Activated CD4-positive, alpha-beta memory T cell treated with anti-CD3 and anti-CD28 coated beads, Interleukin-2, amount 10 ng/mL, durations not matched to agents 7 days and 5 days (primary cell): Measurements from ENCODE around the gene ADAM12. TPM values are rescaled to one million over a fixed set of nuclear protein-coding genes. Genes with fewer than 3 reads are reported as not detected.

Experiments used
- CTCF ChIA-PET: fragments of 350-600 bp; sonication (Branson Sonifier 250); formaldehyde crosslinking; loops from one replicate; lab custom pipeline; 2021; ENCODE audit warnings: antibody characterized with exemption, inconsistent platforms; lab: Charles Lee
- POLR2A ChIA-PET: fragments of 350-600 bp; sonication (Branson Sonifier 250); formaldehyde crosslinking; loops from one replicate; lab custom pipeline; 2021; ENCODE audit warnings: antibody characterized with exemption; lab: Charles Lee
- DNase-seq: peaks from one replicate; pipeline ENCODE4 v3.0.0-alpha.2; 2020
- H3K27ac Mint-ChIP-seq: one replicate; pipeline ENCODE4 v1.8.0; 2021; ENCODE audit warnings: mild to moderate bottlenecking, mixed read lengths
- H3K27me3 Mint-ChIP-seq: one replicate; pipeline ENCODE4 v1.8.0; 2021; ENCODE audit warnings: mixed read lengths
- H3K36me3 Mint-ChIP-seq: one replicate; pipeline ENCODE4 v1.8.0; 2021; ENCODE audit warnings: low read depth, mixed read lengths
- H3K4me1 Mint-ChIP-seq: one replicate; pipeline ENCODE4 v1.8.0; 2021; ENCODE audit warnings: mixed read lengths
- H3K4me3 Mint-ChIP-seq: one replicate; pipeline ENCODE4 v1.8.0; 2021; ENCODE audit warnings: mild to moderate bottlenecking, mixed read lengths
- H3K9me3 Mint-ChIP-seq: one replicate; pipeline ENCODE4 v1.8.0; 2021; ENCODE audit warnings: mixed read lengths
- total RNA-seq, 2 experiments: library from RNA; stranded (reverse); gene quantifications; one replicate each; pipeline ENCODE4 v1.2.3, GENCODE V29; 2021

Gene ADAM12
- total RNA-seq, 2 experiments from 2014 or later, result 1.2 to 1.3 TPM

DNA sequence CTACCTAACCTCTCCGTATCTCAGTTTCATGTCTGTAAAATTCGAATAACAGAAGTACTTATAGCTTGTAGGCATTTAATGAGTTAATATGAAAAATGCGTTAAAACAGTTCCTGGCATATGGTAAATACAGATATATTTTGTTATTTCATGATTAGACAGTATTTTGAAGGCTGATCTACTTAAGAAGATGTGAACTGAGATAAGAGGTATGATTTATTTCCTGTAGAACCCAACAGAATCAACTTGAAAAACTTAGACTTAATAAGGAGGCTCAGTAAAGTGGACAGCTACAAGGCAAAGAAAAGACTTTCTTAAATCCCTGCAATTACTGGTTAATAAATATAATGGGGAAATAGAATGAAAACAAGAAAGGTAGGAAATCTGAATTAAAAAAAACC, 388.6 kb downstream of the ADAM12 start:
- H3K36me3 Mint-ChIP-seq, result no peaks in the 10 kb centered on the region
- no peak overlapping the region for H3K4me3 Mint-ChIP-seq
- DNase-seq, result no peak
- CTCF ChIA-PET, result no interaction called here
- H3K9me3 Mint-ChIP-seq, result no peaks in the 10 kb centered on the region
- POLR2A ChIA-PET, result no interaction called here
- H3K4me1 Mint-ChIP-seq, result peaks cover 5% of the 10 kb centered on the region
- peak overlapping the region; percentile 12 for H3K27ac Mint-ChIP-seq
- H3K27me3 Mint-ChIP-seq, result peaks cover 5% of the 10 kb centered on the region

DNA sequence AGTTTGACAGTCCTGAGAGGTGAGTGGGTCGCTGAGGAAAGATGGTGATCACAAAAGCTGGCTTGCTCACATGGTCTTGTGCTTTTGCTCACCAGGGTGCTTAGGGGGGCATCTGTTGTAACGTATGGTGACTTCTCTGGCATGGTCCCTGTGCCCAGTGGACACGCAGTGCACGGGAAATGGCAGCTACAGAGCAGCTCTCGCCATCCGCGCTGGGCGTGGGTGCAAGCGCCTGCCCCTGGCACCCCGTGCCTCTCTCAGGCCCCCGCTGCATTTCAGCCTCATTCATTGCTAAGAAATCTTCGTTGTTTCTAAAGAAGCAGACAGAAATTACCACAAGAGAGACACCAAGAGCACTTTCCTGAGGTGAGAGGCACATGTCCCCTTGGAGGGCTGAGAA, 390.7 kb downstream of the ADAM12 start:
- POLR2A ChIA-PET, result no interaction called here
- Mint-ChIP-seq H3K4me3 (peak overlapping the region; percentile 5), H3K36me3 (no peaks in the 10 kb centered on the region), H3K27me3 (peaks cover 3% of the 10 kb centered on the region), H3K9me3 (no peaks in the 10 kb centered on the region), H3K4me1 (peaks cover 5% of the 10 kb centered on the region), H3K27ac (peak overlapping the region; percentile 18)
- CTCF ChIA-PET, result interaction anchor here (0.6 kb wide), 1 partner anchor 1928 kb away, joined by 3 read pairs; no protein-coding TSS in a partner anchor
- DNase-seq, result no peak

- no peak for DNase-seq
- peaks cover 3% of the 10 kb centered on the region for H3K27me3 Mint-ChIP-seq
- POLR2A ChIA-PET, result no interaction called here
- peaks cover 5% of the 10 kb centered on the region for H3K4me1 Mint-ChIP-seq
- H3K9me3 Mint-ChIP-seq, result no peaks in the 10 kb centered on the region
- CTCF ChIA-PET, result interaction anchor here (1.1 kb wide), 1 partner anchor 15 kb away, joined by 3 read pairs; no protein-coding TSS in a partner anchor
- no peak overlapping the region for H3K4me3 Mint-ChIP-seq
- no peaks in the 10 kb centered on the region for H3K36me3 Mint-ChIP-seq
- no peak overlapping the region for H3K27ac Mint-ChIP-seq
These were observed 392.5 kb downstream of the ADAM12 start for GRCh38 chr10:125995726-125996304.

- H3K27me3 Mint-ChIP-seq, result peaks cover 3% of the 10 kb centered on the region
- H3K4me1 Mint-ChIP-seq, result peaks cover 3% of the 10 kb centered on the region
- no peaks in the 10 kb centered on the region for H3K9me3 Mint-ChIP-seq
- POLR2A ChIA-PET, result no interaction called here
- H3K36me3 Mint-ChIP-seq, result no peaks in the 10 kb centered on the region
- H3K27ac Mint-ChIP-seq, result no peak overlapping the region
- no peak for DNase-seq
- CTCF ChIA-PET, result no interaction called here
- H3K4me3 Mint-ChIP-seq, result no peak overlapping the region
These were observed 393.7 kb downstream of the ADAM12 start for GRCh38 chr10:125994601-125995000.

- ChIA-PET POLR2A (no interaction called here), CTCF (no interaction called here)
- no peaks in the 10 kb centered on the region for H3K9me3 Mint-ChIP-seq
- no peak overlapping the region for H3K27ac Mint-ChIP-seq
- H3K4me1 Mint-ChIP-seq, result no peaks in the 10 kb centered on the region
- no peak for DNase-seq
- H3K27me3 Mint-ChIP-seq, result peaks cover 1% of the 10 kb centered on the region
- no peaks in the 10 kb centered on the region for H3K36me3 Mint-ChIP-seq
- H3K4me3 Mint-ChIP-seq, result no peak overlapping the region
These were observed 396.0 kb downstream of the ADAM12 start for GRCh38 chr10:125992254-125992653.

GRCh38 chr10:125991392-125991791, 396.9 kb downstream of the ADAM12 start:
- no peaks in the 10 kb centered on the region for H3K36me3 Mint-ChIP-seq
- no peak for DNase-seq
- H3K9me3 Mint-ChIP-seq, result no peaks in the 10 kb centered on the region
- H3K27me3 Mint-ChIP-seq, result no peaks in the 10 kb centered on the region
- POLR2A ChIA-PET, result no interaction called here
- H3K4me1 Mint-ChIP-seq, result no peaks in the 10 kb centered on the region
- CTCF ChIA-PET, result no interaction called here
- no peak overlapping the region for H3K4me3 Mint-ChIP-seq
- H3K27ac Mint-ChIP-seq, result no peak overlapping the region

DNA sequence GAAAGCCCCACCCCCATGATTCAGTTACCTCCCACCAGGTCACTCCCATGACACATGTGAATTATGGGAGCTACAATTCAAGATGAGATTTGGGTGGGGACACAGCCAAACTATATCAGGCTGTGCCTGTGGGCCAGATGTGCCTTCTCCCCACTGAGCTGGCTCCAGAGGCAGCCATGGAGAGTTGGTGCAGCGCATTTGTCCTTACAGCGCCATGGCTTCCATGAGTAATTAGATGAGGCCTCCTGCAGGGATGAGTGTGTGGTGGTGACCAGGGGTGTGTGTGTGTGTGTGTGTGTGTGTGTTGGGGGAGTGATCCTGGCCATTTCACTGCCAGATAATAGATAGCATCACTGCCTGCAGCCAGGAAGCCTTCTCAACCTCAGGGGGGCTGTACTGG, 397.3 kb downstream of the ADAM12 start:
- H3K4me1 Mint-ChIP-seq, result no peaks in the 10 kb centered on the region
- H3K9me3 Mint-ChIP-seq, result no peaks in the 10 kb centered on the region
- DNase-seq, result no peak
- no peaks in the 10 kb centered on the region for H3K27me3 Mint-ChIP-seq
- ChIA-PET POLR2A (no interaction called here), CTCF (no interaction called here)
- H3K27ac Mint-ChIP-seq, result no peak overlapping the region
- H3K4me3 Mint-ChIP-seq, result no peak overlapping the region
- H3K36me3 Mint-ChIP-seq, result no peaks in the 10 kb centered on the region

- no peak overlapping the region for H3K4me3 Mint-ChIP-seq
- no peaks in the 10 kb centered on the region for H3K27me3 Mint-ChIP-seq
- ChIA-PET POLR2A (no interaction called here), CTCF (no interaction called here)
- no peak overlapping the region for H3K27ac Mint-ChIP-seq
- H3K4me1 Mint-ChIP-seq, result no peaks in the 10 kb centered on the region
- no peaks in the 10 kb centered on the region for H3K9me3 Mint-ChIP-seq
- H3K36me3 Mint-ChIP-seq, result no peaks in the 10 kb centered on the region
- DNase-seq, result no peak
These were observed 398.5 kb downstream of the ADAM12 start for GRCh38 chr10:125989791-125990190.

- H3K27ac Mint-ChIP-seq, result no peak overlapping the region
- no peaks in the 10 kb centered on the region for H3K9me3 Mint-ChIP-seq
- DNase-seq, result no peak
- POLR2A ChIA-PET, result no interaction called here
- CTCF ChIA-PET, result no interaction called here
- H3K4me1 Mint-ChIP-seq, result no peaks in the 10 kb centered on the region
- H3K36me3 Mint-ChIP-seq, result no peaks in the 10 kb centered on the region
- H3K27me3 Mint-ChIP-seq, result no peaks in the 10 kb centered on the region
- no peak overlapping the region for H3K4me3 Mint-ChIP-seq
These were observed 402.6 kb downstream of the ADAM12 start for GRCh38 chr10:125985557-125986240.

DNA sequence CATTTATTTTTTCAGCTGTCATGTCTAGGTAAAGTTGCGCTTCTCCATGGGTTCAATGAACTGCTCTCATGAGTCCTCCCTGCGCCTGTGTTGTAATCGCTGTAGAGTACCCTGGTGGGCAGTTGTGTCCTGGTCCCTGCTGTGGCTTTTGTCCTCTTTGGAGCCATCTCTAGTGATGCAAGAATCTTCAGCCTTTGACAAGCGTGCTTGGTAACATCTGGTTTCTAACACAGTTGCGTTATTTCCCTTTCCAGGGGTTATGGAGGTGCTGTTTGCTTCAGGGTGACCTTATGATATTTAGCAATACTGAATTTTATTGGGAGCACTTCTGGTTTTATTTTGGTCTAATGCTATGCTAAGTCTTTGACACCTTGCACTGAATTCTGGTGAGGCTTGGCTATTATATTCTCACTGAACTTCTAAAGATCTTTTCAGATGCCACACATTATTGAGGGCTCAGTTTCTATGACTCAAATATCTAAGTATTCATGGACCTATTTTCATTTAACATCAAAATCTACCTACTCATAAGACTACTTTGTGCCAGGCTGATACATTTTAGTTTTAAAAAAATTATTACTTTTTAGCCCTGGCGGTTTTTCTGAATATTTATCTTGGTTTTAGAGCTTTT, 403.3 kb downstream of the ADAM12 start:
- H3K4me3 Mint-ChIP-seq, result no peak overlapping the region
- H3K27ac Mint-ChIP-seq, result no peak overlapping the region
- no peaks in the 10 kb centered on the region for H3K9me3 Mint-ChIP-seq
- ChIA-PET POLR2A (no interaction called here), CTCF (no interaction called here)
- no peaks in the 10 kb centered on the region for H3K4me1 Mint-ChIP-seq
- no peak for DNase-seq
- no peaks in the 10 kb centered on the region for H3K27me3 Mint-ChIP-seq
- no peaks in the 10 kb centered on the region for H3K36me3 Mint-ChIP-seq

DNA sequence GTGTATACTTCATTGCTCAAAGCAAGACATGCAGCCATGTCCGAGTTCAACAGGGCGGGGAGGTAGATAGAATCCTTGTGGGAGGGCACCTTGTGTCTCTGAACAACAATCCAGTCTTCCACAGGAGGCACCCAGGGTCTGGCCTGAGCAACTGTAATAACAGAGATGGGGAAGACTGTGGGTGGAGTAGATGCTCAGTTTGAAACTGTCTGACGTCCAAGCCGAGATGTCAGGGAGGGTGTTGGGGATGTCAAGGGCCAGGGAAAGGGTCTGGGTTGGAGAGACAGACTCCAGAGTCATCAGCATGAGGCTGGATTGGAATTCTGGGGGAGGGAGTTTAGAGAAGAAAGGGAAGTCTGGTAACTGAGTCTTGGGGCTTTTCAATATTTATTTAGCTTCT, 403.9 kb downstream of the ADAM12 start:
- Mint-ChIP-seq H3K27me3 (no peaks in the 10 kb centered on the region), H3K4me1 (no peaks in the 10 kb centered on the region), H3K27ac (no peak overlapping the region), H3K36me3 (no peaks in the 10 kb centered on the region), H3K4me3 (no peak overlapping the region), H3K9me3 (no peaks in the 10 kb centered on the region)
- ChIA-PET CTCF (no interaction called here), POLR2A (no interaction called here)
- no peak for DNase-seq

DNA sequence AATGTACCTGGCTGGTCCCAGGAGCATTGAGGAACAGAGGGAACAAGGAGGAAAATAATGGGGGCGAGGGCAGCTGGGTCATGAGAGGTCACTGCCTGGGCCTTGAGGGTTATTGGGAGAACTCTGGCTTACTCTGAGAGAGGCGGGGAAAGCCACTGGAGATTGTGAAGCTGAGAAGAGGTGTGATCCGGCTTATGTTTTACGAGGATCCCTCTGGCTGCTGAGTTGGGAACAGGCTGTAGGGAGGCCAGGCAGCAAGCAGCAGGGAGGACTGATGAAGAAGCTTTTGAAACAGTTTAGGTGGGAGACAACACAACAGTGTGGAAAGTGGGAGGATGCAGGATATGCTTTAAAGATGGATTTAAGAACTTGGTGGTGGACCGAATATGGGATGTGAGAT, 404.6 kb downstream of the ADAM12 start:
- Mint-ChIP-seq H3K27ac (no peak overlapping the region), H3K4me1 (no peaks in the 10 kb centered on the region), H3K36me3 (no peaks in the 10 kb centered on the region), H3K27me3 (no peaks in the 10 kb centered on the region), H3K4me3 (no peak overlapping the region), H3K9me3 (no peaks in the 10 kb centered on the region)
- ChIA-PET POLR2A (no interaction called here), CTCF (interaction anchor here (1.2 kb wide), 1 partner anchor 520 kb away, joined by 3 read pairs; no protein-coding TSS in a partner anchor)
- DNase-seq, result no peak

DNA sequence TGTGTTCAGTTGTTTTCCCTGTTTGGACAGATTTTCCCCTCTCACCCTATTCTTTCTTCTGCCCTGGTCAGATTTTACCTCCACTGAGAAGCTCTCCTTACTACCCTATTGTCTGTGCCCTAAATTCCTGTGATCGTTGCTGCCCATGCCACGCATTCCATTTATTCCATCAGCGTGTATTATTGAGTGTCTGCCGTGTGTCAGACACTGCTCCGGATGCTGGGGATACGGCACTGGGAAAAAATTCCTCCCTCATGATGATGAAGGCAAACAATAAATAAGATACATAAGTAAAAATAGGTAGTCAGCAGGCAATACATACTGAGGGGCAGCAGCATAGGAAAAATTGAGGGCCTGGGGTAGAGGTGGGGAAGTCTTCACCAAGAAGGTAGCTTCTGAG, 405.1 kb downstream of the ADAM12 start:
- Mint-ChIP-seq H3K27ac (no peak overlapping the region), H3K4me1 (no peaks in the 10 kb centered on the region), H3K9me3 (no peaks in the 10 kb centered on the region), H3K27me3 (no peaks in the 10 kb centered on the region), H3K4me3 (no peak overlapping the region), H3K36me3 (no peaks in the 10 kb centered on the region)
- CTCF ChIA-PET, result interaction anchor here (1.1 to 1.5 kb wide), 3 partner anchors 10 to 521 kb away, joined by 3 read pairs; no protein-coding TSS in a partner anchor
- POLR2A ChIA-PET, result no interaction called here
- no peak for DNase-seq
